Hepatic stellate cell (primary cell): ENCODE data around the gene ID3.
"Not testable (repeated sequence)": the region's sequence is repeated elsewhere in the genome, so short reads cannot be mapped to it uniquely, and the experiment has no call there.

ENCODE experiments used
- DNase-seq: peaks from one replicate; pipeline ENCODE4 v3.0.0; 2011; ENCODE audit warnings: low spot score

ID3 gene

GRCh38 chr1:23548704-23549143 lies 10.6 kb downstream of the ID3 start:
- no peak for DNase-seq

GRCh38 chr1:23546897-23547584 lies 12.3 kb downstream of the ID3 start:
- DNase-seq = no peak

- DNase-seq = no peak
Measured at GRCh38 chr1:23545851-23546250, 13.4 kb downstream of the ID3 start.

GRCh38 chr1:23544444-23545389 lies 14.6 kb downstream of the ID3 start:
- DNase-seq = peak; percentile 68

- DNase-seq = no peak
Measured at GRCh38 chr1:23543707-23544443, 15.4 kb downstream of the ID3 start.

GRCh38 chr1:23542940-23543339 lies 16.4 kb downstream of the ID3 start:
- DNase-seq = not testable (repeated sequence)

- DNase-seq = peak; percentile 91
Measured at GRCh38 chr1:23539698-23540266, 19.5 kb downstream of the ID3 start.

GRCh38 chr1:23537296-23537973 lies 21.9 kb downstream of the ID3 start:
- DNase-seq = no peak

GRCh38 chr1:23533246-23534023 lies 25.9 kb downstream of the ID3 start:
- DNase-seq = no peak

GRCh38 chr1:23531562-23532094 lies 27.7 kb downstream of the ID3 start:
- DNase-seq = no peak

GRCh38 chr1:23530747-23531561 lies 28.3 kb downstream of the ID3 start, which contains the start of gene E2F2:
TSS of gene E2F2 (minus strand) at chr1:23531233. CDS start at chr1:23530793, 440 bp downstream.
- DNase-seq = peak; percentile 97

GRCh38 chr1:23530087-23530746 lies 29.1 kb downstream of the ID3 start:
- no peak for DNase-seq

GRCh38 chr1:23529146-23530086 lies 29.9 kb downstream of the ID3 start:
- DNase-seq = no peak

GRCh38 chr1:23528250-23528978 lies 30.9 kb downstream of the ID3 start:
- peak; percentile 81 for DNase-seq

GRCh38 chr1:23527900-23528249 lies 31.4 kb downstream of the ID3 start:
- no peak for DNase-seq

GRCh38 chr1:23527366-23527765 lies 31.9 kb downstream of the ID3 start:
- no peak for DNase-seq
